Liver (tissue), 3 donors: ENCODE measurements around the gene PTPRN2.

Experiments
- ATF3 ChIP-seq: IDR thresholded peaks from 2 replicates; pipeline ENCODE4 v1.6.1; 2016; ENCODE audit warnings: antibody characterized with exemption
- CTCF ChIP-seq: fragments of 150-350 bp; IDR thresholded peaks from 2 replicates; pipeline ENCODE4 v1.5.1; 2017; ENCODE audit warnings: improper control_type of control experiment, low read depth, low read length; ENCODE audit not compliant: missing input control
- GABPA ChIP-seq, 2 donors: IDR thresholded peaks in 1 of 2; conservative IDR thresholded peaks in 1 of 2; 2 replicates each; pipeline ENCODE4 v1.6.1; 2016; ENCODE audit warnings: antibody characterized with exemption in 2 of 2, mild to moderate bottlenecking in 1 of 2, moderate library complexity in 1 of 2
- JUND ChIP-seq, 2 donors: IDR thresholded peaks; 2 replicates each; pipeline ENCODE4 v1.6.1; 2016; ENCODE audit warnings: antibody characterized with exemption in 2 of 2
- MAX ChIP-seq: IDR thresholded peaks from 2 replicates; pipeline ENCODE4 v1.6.1; 2016; ENCODE audit warnings: antibody characterized with exemption
- RAD21 ChIP-seq, 2 donors: IDR thresholded peaks; 2 replicates each; pipeline ENCODE4 v1.6.1; 2016; ENCODE audit warnings: antibody characterized with exemption in 2 of 2, mild to moderate bottlenecking in 2 of 2
- REST ChIP-seq: IDR thresholded peaks from 2 replicates; pipeline ENCODE4 v1.6.1; 2016; ENCODE audit warnings: antibody characterized with exemption, mild to moderate bottlenecking
- RXRA ChIP-seq, 2 donors: IDR thresholded peaks; 2 replicates each; pipeline ENCODE4 v1.6.1; 2017 to 2018; ENCODE audit warnings: antibody characterized with exemption in 2 of 2, mild to moderate bottlenecking in 1 of 2
- TAF1 ChIP-seq: conservative IDR thresholded peaks from 2 replicates; pipeline ENCODE4 v1.6.1; 2016; ENCODE audit warnings: antibody characterized with exemption, mild to moderate bottlenecking
- YY1 ChIP-seq: IDR thresholded peaks from 2 replicates; pipeline ENCODE4 v1.6.1; 2016; ENCODE audit warnings: antibody characterized with exemption, mild to moderate bottlenecking
- ZBTB33 ChIP-seq: IDR thresholded peaks from 2 replicates; pipeline ENCODE4 v1.6.1; 2016; ENCODE audit warnings: antibody characterized with exemption
- donor health status: healthy.
- donor health status: healthy.

- TF ChIP-seq JUND (IDR thresholded peaks at IDR 0.05) (no peak), CTCF (no peak), YY1 (no peak), ZBTB33 (no peak), ATF3 (no peak), MAX (no peak), RAD21 (IDR thresholded peaks at IDR 0.05) (no peak), RXRA (IDR thresholded peaks at IDR 0.05) (no peak), REST (no peak), GABPA (IDR thresholded peaks at IDR 0.05 in 1 of 2, conservative IDR thresholded peaks at IDR 0.05 in 1 of 2) (no peak), TAF1 (no peak)
These were observed 567.6 kb downstream of the PTPRN2 start for GRCh38 chr7:158019726-158020705.
